Esophagus muscularis mucosa (tissue), 4 donors: ENCODE data around the gene TNRC18. TPM values are rescaled to one million over a fixed set of nuclear protein-coding genes. Genes with fewer than 3 reads are reported as not detected.
"Not testable (repeated sequence)": the region's sequence is repeated elsewhere in the genome, so short reads cannot be mapped to it uniquely, and the experiment has no call there.

Experiments used
- DNase-seq: peaks from one replicate; pipeline ENCODE4 v3.0.0-alpha.2; 2017; ENCODE audit errors: extremely low spot score
- H3K27ac ChIP-seq, 4 donors: fragments of 200-600 bp; sonication (generic); replicated peaks in 1 of 4; 1 replicate in 3 of 4; 2 replicates in 1 of 4; pipeline ENCODE4 v1.5.1; 2016 to 2019; ENCODE audit warnings: mild to moderate bottlenecking in 1 of 4
- H3K27me3 ChIP-seq, 4 donors: fragments of 200-600 bp; sonication (generic); one replicate each; pipeline versions ENCODE4 v1.5.1 to v1.6.0; 2016 to 2019
- H3K36me3 ChIP-seq, 4 donors: fragments of 200-600 bp; sonication (generic); one replicate each; pipeline ENCODE4 v1.5.1; 2016 to 2019
- H3K4me1 ChIP-seq, 4 donors: fragments of 200-600 bp; sonication (generic); one replicate each; pipeline ENCODE4 v1.5.1; 2016 to 2019
- H3K4me3 ChIP-seq, 4 donors: fragments of 200-600 bp; sonication (generic); 1 replicate in 2 of 4; 2 replicates in 2 of 4; pipeline ENCODE4 v1.5.1; 2016 to 2019; ENCODE audit warnings: mild to moderate bottlenecking in 4 of 4, moderate library complexity in 1 of 4
- H3K9me3 ChIP-seq, 4 donors: fragments of 200-600 bp; sonication (generic); 1 replicate in 3 of 4; 2 replicates in 1 of 4; pipeline ENCODE4 v1.5.1; 2016 to 2019
- CTCF ChIP-seq, 3 experiments: fragments of 200-600 bp in 2 of 3; fragments of 450-650 bp in 1 of 3; sonication (generic) in 2 of 3; IDR thresholded peaks; one replicate each; pipeline ENCODE4 v1.5.1; 2017 to 2019; ENCODE audit warnings: antibody characterized with exemption in 3 of 3, mild to moderate bottlenecking in 2 of 3, moderate library complexity in 1 of 3
- EP300 ChIP-seq: sonication (generic); formaldehyde crosslinking; IDR thresholded peaks from one replicate; pipeline ENCODE4 v1.6.1; 2017; ENCODE audit warnings: antibody characterized with exemption
- POLR2A ChIP-seq: fragments of 450-650 bp; IDR thresholded peaks from one replicate; pipeline ENCODE4 v1.6.1; 2017; ENCODE audit warnings: antibody characterized with exemption, moderate library complexity, mild to moderate bottlenecking, low read depth
- POLR2AphosphoS5 ChIP-seq, 2 donors: sonication (generic); formaldehyde crosslinking; IDR thresholded peaks; one replicate each; pipeline ENCODE4 v1.6.1; 2017; ENCODE audit warnings: antibody characterized with exemption in 2 of 2
- WGBS: methylation state at CpG from one replicate; pipeline ENCODE4 v1.1.5; 2018; 5-methylcytosine and 5-hydroxymethylcytosine counted together
- intact Hi-C: fragments of 100-400 bp; cut with DNase I; formaldehyde crosslinking; loops from one replicate; pipeline ENCODE4 v1.15.1; 2023
- total RNA-seq, 4 donors: library from RNA; depleted of rRNA; stranded (reverse); fragments of >200 nt; gene quantifications; one replicate each; pipeline versions ENCODE4 v1.1.0 to v1.2.1, GENCODE V29; 2016

TNRC18 gene
- total RNA-seq, 4 donors from 2014 or later: 101 to 277 (median 166) TPM

- Histone ChIP-seq H3K9me3 (no peaks in the 10 kb centered on the region), H3K4me3 (no peak overlapping the region), H3K36me3 (no peaks in the 10 kb centered on the region), H3K27ac (no peak overlapping the region), H3K4me1 (peaks cover 0 to 8% (median 7%) of the 10 kb centered on the region in 4 donors), H3K27me3 (peaks cover 0 to 31% (median 0%) of the 10 kb centered on the region in 4 donors)
- DNase-seq: no peak
- intact Hi-C loops: no loop called here
- whole genome bisulfite sequencing: 47% methylated on average over 21 of the region's 29 CpGs
- TF ChIP-seq CTCF (IDR thresholded peaks at IDR 0.05): no peak
Observed at GRCh38 chr7:5296015-5296610, 127.5 kb downstream of the TNRC18 start.

- intact Hi-C loops: no loop called here
- no peak for DNase-seq
- Histone ChIP-seq H3K4me3 (no peak overlapping the region), H3K9me3 (no peaks in the 10 kb centered on the region), H3K4me1 (peaks cover 0 to 8% (median 7%) of the 10 kb centered on the region in 4 donors), H3K27me3 (peaks cover 0 to 31% (median 0%) of the 10 kb centered on the region in 4 donors), H3K36me3 (no peaks in the 10 kb centered on the region), H3K27ac (no peak overlapping the region)
- TF ChIP-seq CTCF (IDR thresholded peaks at IDR 0.05): no peak
- WGBS: 91% methylated on average over 7 of the region's 33 CpGs
Observed at GRCh38 chr7:5295039-5296014, 128.3 kb downstream of the TNRC18 start.

- TF ChIP-seq CTCF (IDR thresholded peaks at IDR 0.05): no peak
- no peak for TF ChIP-seq POLR2AphosphoS5 (IDR thresholded peaks at IDR 0.05)
- TF ChIP-seq POLR2A: no peak
- no peak for TF ChIP-seq EP300
- 87% methylated on average over 11 of the region's 14 CpGs for WGBS
- intact Hi-C loops: no loop called here
- H3K4me1 ChIP-seq: peaks cover 0 to 8% (median 7%) of the 10 kb centered on the region in 4 donors
- peaks cover 0 to 31% (median 0%) of the 10 kb centered on the region in 4 donors for H3K27me3 ChIP-seq
- no peak overlapping the region for H3K4me3 ChIP-seq
- no peak for DNase-seq
- H3K27ac ChIP-seq: no peak overlapping the region
- H3K36me3 ChIP-seq: no peaks in the 10 kb centered on the region
- no peaks in the 10 kb centered on the region for H3K9me3 ChIP-seq
Observed at GRCh38 chr7:5294169-5294987, 129.3 kb downstream of the TNRC18 start.

- WGBS: 80% methylated on average over 3 of the region's 15 CpGs
Observed at GRCh38 chr7:5291711-5292335, 131.8 kb downstream of the TNRC18 start.

More at GRCh38 chr7:5291711-5292335, 131.8 kb downstream of the TNRC18 start:
- peaks cover 0 to 15% (median 0%) of the 10 kb centered on the region in 4 donors for H3K27me3 ChIP-seq
- DNase-seq, H3K4me1 ChIP-seq, H3K27ac ChIP-seq, H3K4me3 ChIP-seq, H3K9me3 ChIP-seq, H3K36me3 ChIP-seq, intact Hi-C loops: not testable (repeated sequence)
